HG02588 (cell line): ENCODE data around the gene SLK.

ENCODE experiments used
- ATAC-seq: cut with Tn5 transposase; IDR thresholded peaks from one replicate; pipeline ENCODE4 v1.9.1; 2021; ENCODE audit warnings: mild to moderate bottlenecking, moderate library complexity; ENCODE audit not compliant: unreplicated experiment

SLK gene

DNA sequence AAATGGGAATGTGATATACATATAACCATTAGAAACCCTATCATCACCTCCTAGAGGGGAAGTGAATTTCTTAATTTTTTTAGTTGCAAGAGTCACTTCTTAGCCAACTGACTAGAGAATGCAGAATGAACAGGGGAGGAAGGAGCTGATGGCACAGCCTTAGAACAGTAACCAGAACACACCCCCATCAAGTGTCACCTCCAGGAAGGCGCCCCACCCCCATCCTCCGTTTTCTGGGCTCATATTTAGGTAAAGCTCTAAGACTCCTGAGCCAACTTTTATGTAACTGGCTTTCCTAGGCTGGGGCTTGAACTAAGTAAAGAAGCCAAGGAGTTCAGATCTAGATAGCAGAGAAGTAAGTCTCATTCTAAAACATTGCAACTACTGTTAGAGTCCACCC, 64.7 kb downstream of the SLK start:
- no peak for ATAC-seq

DNA sequence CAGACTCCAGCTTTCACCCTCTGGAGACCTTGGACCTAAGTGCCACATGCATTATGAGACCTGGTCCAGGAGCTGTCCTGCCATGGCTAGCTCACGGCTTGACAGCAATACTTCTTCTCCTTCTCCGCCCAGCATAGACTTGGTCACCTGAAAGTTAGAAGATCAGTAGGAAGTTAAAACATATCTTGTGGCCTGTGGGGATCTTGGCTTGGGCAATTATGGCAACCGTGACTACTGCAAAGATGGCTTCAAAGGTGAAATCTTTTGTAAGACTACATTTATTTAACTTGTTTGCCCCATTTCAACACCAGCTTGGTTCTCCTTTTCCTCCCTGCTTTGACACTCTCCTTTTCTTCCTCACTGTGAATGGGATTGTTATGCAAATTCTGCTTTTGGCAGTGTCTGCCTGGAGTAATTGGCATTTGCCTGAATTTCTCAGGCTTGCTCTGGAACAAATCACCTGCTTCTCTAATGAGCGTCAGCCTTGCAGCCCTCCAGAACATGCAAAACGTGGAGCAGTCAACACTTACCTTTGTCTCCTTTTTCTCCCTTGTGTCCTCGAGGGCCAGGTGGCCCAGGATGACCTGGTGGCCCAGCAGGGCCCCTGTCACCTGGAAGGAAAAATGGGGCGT, 65.3 kb downstream of the SLK start:
- ATAC-seq: no peak

- no peak for ATAC-seq
These were observed 66.5 kb downstream of the SLK start for GRCh38 chr10:104033401-104033930.

DNA sequence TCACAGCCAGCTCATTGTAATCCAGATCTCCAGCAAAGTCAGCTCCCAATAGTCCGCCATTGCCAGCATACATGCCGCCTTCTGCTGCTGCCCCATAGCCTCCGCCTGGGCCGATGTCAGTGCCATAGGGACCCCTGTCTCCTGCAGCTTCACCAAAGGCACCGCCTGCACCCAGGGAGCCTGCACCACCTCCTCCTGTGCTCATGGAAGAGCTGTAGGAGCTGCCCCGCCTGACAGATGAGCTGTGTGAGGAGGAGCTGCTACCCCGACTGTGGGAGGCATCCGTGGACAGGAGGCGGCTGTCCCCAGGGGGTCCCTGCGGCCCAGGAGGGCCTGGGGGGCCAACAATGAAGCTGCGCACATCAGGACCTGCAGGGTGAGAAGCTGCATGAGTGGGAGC, 67.0 kb downstream of the SLK start:
- no peak for ATAC-seq

DNA sequence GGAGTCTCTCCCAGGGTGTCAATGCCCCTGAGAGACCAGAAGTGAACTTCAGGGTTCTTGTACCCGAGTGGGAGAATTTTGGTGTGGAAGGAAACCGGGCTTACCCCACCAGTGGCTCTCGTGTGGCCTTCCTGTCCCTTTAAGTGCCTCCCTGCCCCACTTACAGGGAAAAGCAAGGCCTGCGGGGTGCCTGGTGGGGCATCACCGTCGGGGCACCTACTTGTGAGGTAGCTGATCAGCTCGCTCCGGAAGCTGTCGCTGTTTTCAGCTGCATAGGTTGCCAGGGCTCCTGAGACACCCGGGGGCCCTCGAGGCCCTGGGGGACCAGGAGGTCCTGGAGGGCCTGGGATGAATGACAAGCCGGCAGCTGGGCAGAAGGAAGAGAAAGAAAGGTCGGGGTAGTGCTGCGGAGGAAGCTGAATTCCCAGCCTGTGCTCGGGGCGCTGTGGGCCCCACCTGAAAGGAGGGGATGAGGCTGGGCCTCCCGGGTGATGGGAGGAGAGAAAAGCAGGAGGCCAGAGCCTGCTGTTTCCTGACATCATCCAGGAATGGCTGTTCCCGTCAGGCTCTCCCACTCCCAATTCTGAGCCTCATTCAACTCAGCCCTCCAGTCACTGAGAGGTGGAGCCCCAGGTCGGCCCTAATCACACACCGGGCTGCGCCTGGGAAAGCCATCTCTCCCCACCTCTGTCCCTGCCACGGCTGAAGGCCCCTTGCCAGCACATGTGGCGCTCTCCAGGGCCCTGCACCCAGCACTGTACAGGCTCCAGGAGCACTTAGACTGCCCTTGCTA, 67.7 kb downstream of the SLK start:
- no peak for ATAC-seq

DNA sequence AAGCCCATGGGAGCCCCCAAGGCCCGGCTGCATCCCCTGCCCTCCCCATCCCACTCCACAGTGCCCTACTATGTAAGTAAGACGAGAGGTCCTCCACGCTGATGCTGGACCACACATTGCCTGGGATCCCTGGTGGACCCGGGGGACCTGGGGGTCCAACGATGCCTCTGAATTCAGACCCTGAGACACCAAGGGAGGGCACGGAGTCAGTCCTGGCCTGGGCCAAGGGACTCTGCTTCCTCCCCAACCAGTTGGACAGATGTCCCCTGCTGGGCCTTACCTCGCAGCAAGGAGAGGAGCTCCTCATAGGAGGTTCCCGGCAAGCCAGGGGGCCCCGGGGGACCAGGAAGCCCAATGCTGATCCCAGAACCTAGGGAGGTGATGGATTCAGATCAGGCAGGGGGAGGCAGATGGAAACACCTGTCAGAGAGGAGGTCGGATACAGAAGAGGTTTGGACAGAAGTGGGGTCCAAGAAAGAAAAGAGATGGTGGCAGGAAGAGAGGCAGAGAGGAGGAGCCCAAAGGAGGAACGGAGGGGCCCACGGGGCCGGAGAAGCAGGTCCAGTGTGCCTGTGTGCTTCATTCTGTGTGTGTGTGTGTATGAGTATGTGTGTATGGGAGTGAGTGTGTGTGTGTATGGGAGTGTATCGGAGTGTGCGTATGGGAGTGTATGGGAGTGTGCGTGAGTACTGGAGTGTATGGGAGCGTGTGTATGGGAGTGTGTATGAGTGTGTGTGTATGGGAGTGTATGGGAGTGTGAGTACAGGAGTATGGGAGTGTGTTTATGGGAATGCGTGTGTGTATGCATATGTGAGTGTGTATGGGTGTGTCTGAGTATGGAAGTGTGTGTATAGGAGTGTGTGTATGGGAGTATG, 68.5 kb downstream of the SLK start:
- no peak for ATAC-seq

DNA sequence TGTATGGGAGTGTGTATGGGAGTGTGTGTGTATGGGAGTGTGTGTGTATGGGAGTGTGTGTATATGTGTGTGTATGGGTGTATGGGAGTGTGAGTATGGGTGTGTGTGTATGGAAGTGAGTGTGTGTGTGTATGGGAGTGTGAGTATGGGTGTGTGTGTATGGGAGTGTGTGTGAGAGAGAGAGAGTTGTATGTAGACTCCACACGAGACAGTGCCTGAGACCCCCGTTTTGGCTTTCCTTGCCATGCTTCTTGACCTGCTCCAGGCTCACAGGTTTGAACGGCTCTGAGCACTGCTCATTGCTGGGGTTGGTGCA, 69.1 kb downstream of the SLK start:
- no peak for ATAC-seq

- no peak for ATAC-seq
These were observed 69.7 kb downstream of the SLK start for GRCh38 chr10:104036518-104037260.

DNA sequence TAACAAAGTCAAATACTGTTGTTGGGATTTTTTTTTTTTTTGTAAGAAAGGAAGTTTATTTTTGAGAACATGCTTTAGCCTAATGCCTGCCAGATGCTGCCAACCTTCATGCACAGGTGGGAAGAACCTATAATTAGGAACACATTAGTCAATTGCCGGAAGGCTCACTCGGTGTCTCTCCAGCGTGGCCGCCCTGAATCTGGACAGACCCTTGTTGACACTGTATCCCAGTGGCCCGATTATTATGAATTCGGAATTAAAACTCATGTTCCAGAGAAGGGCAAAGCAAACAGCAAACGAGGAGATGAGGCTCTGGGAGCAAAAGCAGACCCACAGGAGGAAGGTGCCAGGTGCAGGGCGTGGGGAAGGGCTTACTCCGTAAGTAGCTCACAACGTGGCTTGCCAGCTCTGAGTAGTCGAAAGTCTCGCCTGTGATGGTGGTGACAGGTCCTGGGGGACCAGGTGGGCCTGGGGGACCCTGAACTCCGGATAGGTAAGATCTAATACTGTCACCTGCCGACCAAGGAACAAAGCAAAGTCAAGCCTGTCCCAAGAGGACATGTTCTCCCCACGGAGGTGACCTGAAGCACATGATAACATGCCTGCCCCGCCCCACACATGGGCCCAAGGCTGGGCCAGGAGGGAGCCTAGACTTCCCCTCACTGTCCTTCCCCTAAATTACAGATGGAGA, 70.5 kb downstream of the SLK start:
- ATAC-seq: no peak

DNA sequence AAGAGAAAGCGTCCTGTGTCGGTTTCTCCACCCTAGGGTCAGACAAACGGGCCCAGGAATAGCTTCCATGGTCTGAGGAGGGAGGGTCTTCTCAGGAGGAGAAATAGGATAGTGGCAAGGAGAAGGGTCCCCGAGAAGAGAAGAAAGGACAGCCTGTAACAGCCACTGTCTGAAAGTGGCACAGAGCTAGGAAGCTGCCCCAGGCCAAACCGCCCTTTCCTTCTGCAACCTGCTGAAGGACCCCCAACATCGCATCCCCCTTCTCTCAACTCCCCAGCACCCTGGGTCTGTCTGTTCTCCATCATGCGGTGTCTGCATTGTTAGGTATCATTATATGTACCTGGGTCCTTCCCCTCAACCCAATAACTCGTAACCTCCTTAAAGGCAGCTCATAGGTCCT, 71.6 kb downstream of the SLK start:
- no peak for ATAC-seq

GRCh38 chr10:104038958-104039752, 72.2 kb downstream of the SLK start:
- no peak for ATAC-seq

- no peak for ATAC-seq
These were observed 73.4 kb downstream of the SLK start for GRCh38 chr10:104040382-104040781.

DNA sequence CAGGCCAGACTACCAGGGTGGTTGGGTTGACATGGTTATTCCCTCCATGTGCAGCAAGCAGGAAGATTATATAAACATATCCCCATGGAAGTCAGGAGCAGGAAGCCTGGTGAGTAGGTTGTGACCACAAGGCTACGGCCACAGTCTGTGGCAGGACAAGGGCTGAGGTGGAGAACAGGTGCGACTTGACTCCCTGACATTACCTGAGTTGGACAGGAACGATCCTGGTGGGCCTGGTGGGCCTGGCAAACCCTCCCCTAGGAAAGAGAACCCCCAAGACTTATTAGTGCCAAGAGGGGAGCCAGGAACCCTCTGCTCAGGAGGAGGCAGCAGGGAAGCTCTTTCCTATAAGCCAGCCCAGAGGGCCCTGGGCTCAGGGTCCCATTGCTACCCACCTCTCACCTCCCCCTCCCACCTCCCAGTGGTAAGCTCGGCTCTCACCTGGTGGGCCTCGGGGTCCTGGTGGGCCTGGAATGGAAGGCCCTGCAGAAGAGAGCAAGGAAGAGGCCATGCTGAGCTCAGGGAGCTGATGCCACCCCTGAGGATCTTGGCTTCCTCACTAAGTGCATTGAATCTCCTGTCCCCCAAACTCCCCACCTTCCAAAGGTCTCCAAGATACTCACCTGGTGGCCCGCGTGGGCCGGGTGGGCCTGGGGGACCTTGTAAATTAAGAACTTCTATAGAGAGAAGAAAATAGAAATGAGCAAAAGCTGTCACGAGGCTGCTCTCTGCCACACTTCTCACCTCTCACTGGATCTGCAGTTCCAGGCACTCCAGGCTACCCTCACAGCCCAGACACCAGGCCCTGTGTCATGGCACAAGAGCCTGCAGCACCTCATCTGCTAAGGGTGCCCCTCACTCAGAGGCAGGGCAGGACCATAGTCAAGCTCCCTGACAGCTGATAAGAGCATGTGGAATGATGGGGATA, 74.2 kb downstream of the SLK start:
- no peak for ATAC-seq

DNA sequence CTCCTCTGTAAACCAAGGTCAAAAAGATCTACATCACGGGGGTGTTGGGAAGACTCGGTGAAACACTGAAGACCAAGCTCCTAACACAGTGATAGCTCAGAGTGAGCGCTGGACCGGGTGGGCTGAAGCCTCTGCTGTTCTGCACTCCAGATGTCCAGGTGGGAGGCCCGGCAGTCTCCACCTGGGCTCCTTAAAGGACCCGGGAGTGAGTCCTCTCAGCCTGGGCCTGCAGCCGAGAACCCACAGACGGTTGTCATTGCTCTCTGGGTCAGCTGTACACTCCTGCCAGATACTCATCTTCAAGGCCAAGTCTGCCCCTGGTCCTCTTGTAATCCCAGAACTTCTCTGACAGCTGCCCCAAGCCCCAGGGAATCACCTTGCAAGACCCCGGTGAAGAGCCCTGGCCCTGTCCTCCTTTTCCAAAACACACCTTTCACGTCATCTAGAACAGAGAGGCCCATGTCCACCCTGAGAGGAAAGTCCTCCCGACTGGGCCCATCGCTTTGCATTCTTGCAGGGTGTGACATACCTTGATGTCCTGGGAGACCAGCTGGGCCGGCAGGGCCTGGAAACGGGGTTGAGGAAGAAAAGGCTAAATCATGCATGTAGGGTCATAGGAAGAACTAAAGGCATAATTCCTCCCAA, 75.1 kb downstream of the SLK start:
- no peak for ATAC-seq

DNA sequence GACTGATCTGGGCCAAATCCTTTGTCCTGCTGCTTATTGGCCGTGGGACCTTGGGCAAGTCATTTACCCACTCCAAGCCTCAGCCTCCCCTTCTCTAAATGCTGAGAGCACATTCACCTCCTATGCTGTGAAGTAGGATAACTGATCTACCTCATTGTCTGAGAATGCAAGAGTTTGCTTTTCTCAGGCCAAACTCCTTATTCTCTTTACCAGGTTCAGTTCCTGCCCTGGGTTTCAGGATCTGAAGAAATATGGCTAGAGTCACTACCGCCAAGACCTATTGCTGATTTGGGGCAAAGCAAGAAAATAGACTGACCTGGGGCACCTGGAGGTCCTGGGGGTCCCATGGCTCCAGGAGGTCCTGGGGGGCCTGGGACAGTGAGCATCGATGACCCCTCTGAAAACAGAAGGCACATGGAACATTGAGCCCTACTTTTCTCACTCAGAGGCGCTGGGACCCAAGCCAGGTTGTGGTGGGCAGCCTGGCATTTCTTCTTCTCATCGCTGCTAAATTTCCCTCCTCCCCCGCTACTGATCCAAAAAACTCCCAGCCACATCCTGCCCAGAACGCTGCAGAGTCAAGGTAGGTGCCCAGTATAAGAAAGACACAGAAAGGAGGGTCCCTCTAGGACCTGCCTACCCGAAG, 76.4 kb downstream of the SLK start:
- ATAC-seq: no peak

GRCh38 chr10:104043854-104044253, 76.9 kb downstream of the SLK start:
- ATAC-seq: no peak
